ENCODE results near the gene MAP4.

- TF ChIP-seq CTCF (IDR thresholded peaks at IDR 0.05) (no peak), POLR2A (IDR thresholded peaks at IDR 0.05) (no peak)
Observed at GRCh38 chr3:47932421-47932820, 83.8 kb downstream of the MAP4 start.

All from body of pancreas (tissue), 4 donors.